Gastroesophageal sphincter (tissue), 4 donors: ENCODE results near the gene SCAANT1. TPM values are rescaled to one million over a fixed set of nuclear protein-coding genes. Genes with fewer than 3 reads are reported as not detected.

ENCODE experiments used
- ATAC-seq: fragments of 150-250 bp; one replicate; pipeline ENCODE4 v1.9.1; 2016; ENCODE audit warnings: mild to moderate bottlenecking, moderate library complexity
- H3K27ac ChIP-seq, 4 donors: fragments of 200-600 bp; sonication (generic) in 3 of 4; 1 replicate in 3 of 4; 2 replicates in 1 of 4; pipeline ENCODE4 v1.5.1; 2016 to 2019
- H3K27me3 ChIP-seq: fragments of 200-600 bp; sonication (generic); one replicate; pipeline ENCODE4 v1.5.1; 2019
- H3K36me3 ChIP-seq, 2 donors: fragments of 200-600 bp; sonication (generic); one replicate each; pipeline ENCODE4 v1.5.1; 2019; ENCODE audit warnings: control low read depth in 1 of 2
- H3K4me1 ChIP-seq, 3 donors: fragments of 200-600 bp; sonication (generic); 1 replicate in 2 of 3; 2 replicates in 1 of 3; pipeline ENCODE4 v1.5.1; 2016 to 2019; ENCODE audit warnings: control low read depth in 2 of 3
- H3K4me3 ChIP-seq, 2 donors: fragments of 200-600 bp; sonication (generic); one replicate each; pipeline ENCODE4 v1.5.1; 2019; ENCODE audit warnings: mild to moderate bottlenecking in 1 of 2, moderate library complexity in 1 of 2
- H3K9me3 ChIP-seq, 3 donors: fragments of 200-600 bp; sonication (generic); one replicate each; pipeline ENCODE4 v1.5.1; 2017 to 2019; ENCODE audit warnings: control low read depth in 2 of 3
- CTCF ChIP-seq, 4 experiments: fragments of 200-600 bp in 2 of 4; fragments of 450-650 bp in 2 of 4; sonication (generic) in 1 of 4; IDR thresholded peaks; one replicate each; pipeline ENCODE4 v1.5.1; 2017 to 2019; ENCODE audit warnings: antibody characterized with exemption in 4 of 4, mild to moderate bottlenecking in 2 of 4, moderate library complexity in 2 of 4
- EP300 ChIP-seq: sonication (generic); formaldehyde crosslinking; IDR thresholded peaks from one replicate; pipeline ENCODE4 v1.6.1; 2017; ENCODE audit warnings: antibody characterized with exemption, mild to moderate bottlenecking
- POLR2A ChIP-seq, 2 donors: fragments of 450-650 bp; IDR thresholded peaks; one replicate each; pipeline ENCODE4 v1.6.1; 2017; ENCODE audit warnings: antibody characterized with exemption in 2 of 2, mild to moderate bottlenecking in 2 of 2, moderate library complexity in 1 of 2
- POLR2AphosphoS5 ChIP-seq: sonication (generic); formaldehyde crosslinking; IDR thresholded peaks from one replicate; pipeline ENCODE4 v1.6.1; 2017; ENCODE audit warnings: antibody characterized with exemption
- WGBS, 2 donors: methylation state at CpG; one replicate each; pipeline ENCODE4 v1.1.5; 2018; ENCODE audit warnings: low coverage in 1 of 2; 5-methylcytosine and 5-hydroxymethylcytosine counted together
- total RNA-seq, 4 donors: library from RNA; depleted of rRNA; stranded (reverse); fragments of >200 nt; gene quantifications; one replicate each; pipeline ENCODE4 v1.1.0, GENCODE V29; 2016

Gene SCAANT1
- total RNA-seq, 4 donors from 2014 or later = not detected

- TF ChIP-seq POLR2AphosphoS5 (no peak), EP300 (no peak), POLR2A (IDR thresholded peaks at IDR 0.05) (no peak), CTCF (IDR thresholded peaks at IDR 0.05) (no peak)
- 97% methylated on average over 2 of the region's 2 CpGs; no CpG with 5 or more reads in 1 of the 2 donors for WGBS, 2 donors
- H3K27me3 ChIP-seq = no peaks in the 10 kb centered on the region
- no peaks in the 10 kb centered on the region for H3K9me3 ChIP-seq
- ATAC-seq = no peak
- no peaks in the 10 kb centered on the region for H3K36me3 ChIP-seq
- H3K27ac ChIP-seq = no peak overlapping the region
- peaks cover 2 to 30% (median 8%) of the 10 kb centered on the region in 3 donors for H3K4me1 ChIP-seq
- H3K4me3 ChIP-seq = no peak overlapping the region
Measured at GRCh38 chr3:63872135-63872924, 39.9 kb downstream of the SCAANT1 start.

DNA sequence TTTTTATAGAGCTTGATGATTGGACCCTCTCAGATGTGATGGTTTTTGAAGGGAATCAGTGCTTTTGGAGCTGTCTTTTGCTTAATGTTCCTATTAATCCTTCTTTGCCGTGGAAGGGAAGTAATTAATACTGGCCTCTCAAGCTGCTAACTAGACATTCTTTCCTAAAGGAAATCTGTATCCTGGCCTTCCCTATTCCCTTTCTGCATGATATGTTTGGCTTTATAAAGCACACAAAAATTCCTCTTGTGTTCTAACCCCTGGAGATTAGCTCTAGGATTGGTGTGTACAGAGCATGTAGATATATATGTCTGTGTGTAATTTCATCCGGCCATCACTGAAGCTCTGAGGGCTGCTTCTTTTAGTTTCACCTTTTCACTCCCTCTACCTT is 41.6 kb downstream of the SCAANT1 start:
- H3K9me3 ChIP-seq = no peaks in the 10 kb centered on the region
- no peak for ATAC-seq
- no peak for TF ChIP-seq POLR2A (IDR thresholded peaks at IDR 0.05)
- no peak for TF ChIP-seq CTCF (IDR thresholded peaks at IDR 0.05)
- no peak for TF ChIP-seq EP300
- no peak for TF ChIP-seq POLR2AphosphoS5
- 64 to 67% methylated on average over 2 of the region's 2 CpGs for WGBS, 2 donors
- no peak overlapping the region for H3K27ac ChIP-seq
- no peaks in the 10 kb centered on the region for H3K27me3 ChIP-seq
- no peak overlapping the region for H3K4me3 ChIP-seq
- H3K4me1 ChIP-seq = peaks cover 0 to 13% (median 3%) of the 10 kb centered on the region in 3 donors
- H3K36me3 ChIP-seq = no peaks in the 10 kb centered on the region

- Histone ChIP-seq H3K36me3 (no peaks in the 10 kb centered on the region), H3K4me1 (peaks cover 0 to 12% (median 1%) of the 10 kb centered on the region in 3 donors), H3K4me3 (no peak overlapping the region), H3K27ac (no peak overlapping the region), H3K27me3 (no peaks in the 10 kb centered on the region), H3K9me3 (no peaks in the 10 kb centered on the region)
- TF ChIP-seq POLR2A (IDR thresholded peaks at IDR 0.05) = no peak
- 73 to 87% methylated on average over 3 of the region's 3 CpGs for WGBS, 2 donors
- no peak for ATAC-seq
Measured at GRCh38 chr3:63869940-63870614, 42.1 kb downstream of the SCAANT1 start.

- peaks cover 5 to 25% (median 10%) of the 10 kb centered on the region in 3 donors for H3K4me1 ChIP-seq
- WGBS, 2 donors = 100% methylated on average over 1 of the region's 1 CpG
- TF ChIP-seq POLR2A (IDR thresholded peaks at IDR 0.05) (no peak), EP300 (no peak), POLR2AphosphoS5 (no peak), CTCF (IDR thresholded peaks at IDR 0.05) (no peak)
- H3K36me3 ChIP-seq = no peaks in the 10 kb centered on the region
- no peak overlapping the region for H3K4me3 ChIP-seq
- no peak overlapping the region for H3K27ac ChIP-seq
- no peak for ATAC-seq
- no peaks in the 10 kb centered on the region for H3K9me3 ChIP-seq
- no peaks in the 10 kb centered on the region for H3K27me3 ChIP-seq
Measured at GRCh38 chr3:63867225-63867624, 45.0 kb downstream of the SCAANT1 start.

DNA sequence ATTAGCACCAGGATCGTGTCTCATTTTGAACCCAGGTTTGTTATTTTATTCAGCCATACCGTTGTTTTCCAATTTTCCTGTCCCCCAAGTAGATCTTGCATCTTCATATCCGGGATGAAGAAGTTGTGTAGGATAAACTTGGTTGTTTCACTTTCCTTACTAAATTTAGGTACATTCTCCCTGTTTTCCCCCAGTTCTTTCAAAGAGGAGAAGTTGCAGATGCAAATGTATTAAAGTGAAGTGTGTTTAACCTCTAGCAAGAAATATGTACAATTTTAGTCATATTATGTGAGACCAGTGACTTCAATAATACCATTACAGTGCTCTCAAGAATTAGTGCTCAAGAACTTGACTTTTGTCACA is 47.2 kb downstream of the SCAANT1 start:
- 0 to 5% methylated on average over 3 of the region's 3 CpGs for WGBS, 2 donors

More for the DNA sequence above, 47.2 kb downstream of the SCAANT1 start:
- H3K4me3 ChIP-seq = peak overlapping the region; percentile 97 to 100
- no peak for ATAC-seq
- peaks cover 5 to 37% (median 10%) of the 10 kb centered on the region in 3 donors for H3K4me1 ChIP-seq
- H3K36me3 ChIP-seq = no peaks in the 10 kb centered on the region
- no peaks in the 10 kb centered on the region for H3K9me3 ChIP-seq
- H3K27me3 ChIP-seq = no peaks in the 10 kb centered on the region
- no peak for TF ChIP-seq CTCF (IDR thresholded peaks at IDR 0.05)
- TF ChIP-seq POLR2A (IDR thresholded peaks at IDR 0.05) = no peak
- TF ChIP-seq POLR2AphosphoS5 = no peak
- TF ChIP-seq EP300 = no peak
- peak overlapping the region in 3 of 4 donors; percentile 90 to 95 (median 91) for H3K27ac ChIP-seq
